ENCODE data around the gene SH3GLB2.
"Not testable (repeated sequence)": the region's sequence is repeated elsewhere in the genome, so short reads cannot be mapped to it uniquely, and the experiment has no call there.

SH3GLB2 gene

GRCh38 chr9:129001504-129002325 lies 26.4 kb downstream of the SH3GLB2 start:
- no peak for DNase-seq (ENCODE audit: low read depth in 2 of 2, low spot score in 1 of 2)

GRCh38 chr9:128999581-129000206 lies 28.4 kb downstream of the SH3GLB2 start:
- no peak for DNase-seq (ENCODE audit: low read depth in 2 of 2, low spot score in 1 of 2)

- no peak for DNase-seq (ENCODE audit: low read depth in 2 of 2, low spot score in 1 of 2)
These were observed 29.7 kb downstream of the SH3GLB2 start for GRCh38 chr9:128998462-128998861.

GRCh38 chr9:128995791-128996190 lies 32.3 kb downstream of the SH3GLB2 start:
- DNase-seq (ENCODE audit: low read depth in 2 of 2, low spot score in 1 of 2), result no peak

GRCh38 chr9:128992995-128993394 lies 35.1 kb downstream of the SH3GLB2 start:
- no peak for DNase-seq (ENCODE audit: low read depth in 2 of 2, low spot score in 1 of 2)

GRCh38 chr9:128987805-128988204 lies 40.3 kb downstream of the SH3GLB2 start:
- no peak for DNase-seq (ENCODE audit: low read depth in 2 of 2, low spot score in 1 of 2)

GRCh38 chr9:128986671-128987070 lies 41.5 kb downstream of the SH3GLB2 start:
- DNase-seq (ENCODE audit: low read depth in 2 of 2, low spot score in 1 of 2), result no peak

GRCh38 chr9:128983536-128983935 lies 44.6 kb downstream of the SH3GLB2 start:
- no peak for DNase-seq (ENCODE audit: low read depth in 2 of 2, low spot score in 1 of 2)

- DNase-seq (ENCODE audit: low read depth in 2 of 2, low spot score in 1 of 2), result no peak
These were observed 49.0 kb downstream of the SH3GLB2 start for GRCh38 chr9:128979111-128979510.

GRCh38 chr9:128972956-128973355 lies 55.2 kb downstream of the SH3GLB2 start:
- DNase-seq (ENCODE audit: low read depth in 2 of 2, low spot score in 1 of 2), result no peak

GRCh38 chr9:128969491-128969890 lies 58.6 kb downstream of the SH3GLB2 start:
- DNase-seq (ENCODE audit: low read depth in 2 of 2, low spot score in 1 of 2), result no peak

GRCh38 chr9:128961403-128961802 lies 66.7 kb downstream of the SH3GLB2 start:
- not testable (repeated sequence) for DNase-seq (ENCODE audit: low read depth in 2 of 2, low spot score in 1 of 2)
